Measurements from ENCODE around the gene ACSM2A.
"Not testable (repeated sequence)": the region's sequence is repeated elsewhere in the genome, so short reads cannot be mapped to it uniquely, and the experiment has no call there.

DNA sequence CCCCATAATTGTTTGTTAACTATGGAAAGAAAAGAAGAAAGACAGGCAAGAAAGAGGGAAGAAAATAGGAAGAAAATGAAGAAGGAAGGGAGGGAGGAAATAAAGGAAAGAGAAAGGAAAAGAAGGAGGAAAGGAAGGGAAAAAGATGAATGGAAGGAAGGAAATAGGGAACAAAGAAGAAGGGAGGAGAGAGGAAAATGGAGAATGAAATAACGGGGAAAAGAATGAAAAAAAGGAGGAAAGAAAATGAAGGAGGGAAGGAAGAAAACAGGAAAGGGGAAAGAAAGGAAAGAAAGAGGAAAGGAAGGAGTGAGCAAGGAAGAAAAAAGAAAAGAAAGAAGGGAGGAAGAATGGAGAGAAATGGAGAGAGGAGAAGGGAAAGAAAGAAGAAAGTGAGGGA lies 20.8 kb upstream of the ACSM2A start:
- not testable (repeated sequence) for TF ChIP-seq CTCF (IDR thresholded peaks at IDR 0.05 in 2 of 3, conservative IDR thresholded peaks at IDR 0.05 in 1 of 3; ENCODE audit: control insufficient read depth in 2 of 3, extremely low read depth in 1 of 3, insufficient read depth in 1 of 3, low read depth in 3 of 3, low read length in 3 of 3); POU2F2 (IDR thresholded peaks at IDR 0.05; ENCODE audit: borderline replicate concordance, low read depth, low read length); KDM1A (IDR thresholded peaks at IDR 0.05; ENCODE audit: borderline replicate concordance); GABPA (IDR thresholded peaks at IDR 0.05; ENCODE audit: low read depth)

Data from GM12878 (cell line).